A549 (cell line): ENCODE measurements around the gene PDE7B. TPM values are rescaled to one million over a fixed set of nuclear protein-coding genes. Genes with fewer than 3 reads are reported as not detected.

Source experiments
- ATAC-seq, 2 experiments: fragments of 200-7000 bp in 1 of 2; fragments of >200 bp in 1 of 2; cut with Nextera tagmentation in 1 of 2; cut with Tn5 transposase in 1 of 2; 3 replicates each; pipeline versions ENCODE4 v1.8.0 to v1.9.1; 2018 to 2020; ENCODE audit warnings: mild to moderate bottlenecking in 1 of 2, moderate library complexity in 1 of 2
- CTCF ChIA-PET: fragments of 300-600 bp; sonication (Branson Sonifier 250); formaldehyde crosslinking; extraction: SDS; loops from one replicate; lab custom pipeline; 2021; ENCODE audit warnings: antibody characterized with exemption, inconsistent platforms; lab: Yijun Ruan, JAX
- POLR2A ChIA-PET: fragments of 350-600 bp; formaldehyde crosslinking; extraction: SDS; loops from one replicate; lab custom pipeline; 2021; ENCODE audit warnings: antibody characterized with exemption, inconsistent platforms; lab: Yijun Ruan, JAX
- DNase-seq, 2 experiments: peaks; one replicate each; pipeline versions ENCODE4 v3.0.0 to v3.0.0-alpha.2; 2011 to 2016; ENCODE audit warnings: low read depth in 1 of 2, low spot score in 1 of 2
- FAIRE-seq: peaks from 2 replicates; lab custom pipeline; 2011; peaks lifted over from hg19 to GRCh38; lab: Jason Lieb, UNC
- H3K27ac ChIP-seq, 2 experiments: fragments of >200 bp; sonication (Bioruptor Twin); formaldehyde crosslinking; 3 replicates each; pipeline ENCODE4 v1.5.1; 2016 to 2017
- H3K4me1 ChIP-seq: fragments of >200 bp; sonication (Bioruptor Twin); formaldehyde crosslinking; 3 replicates; pipeline ENCODE4 v1.6.1; 2016
- H3K4me2 ChIP-seq: fragments of >200 bp; sonication (Bioruptor Twin); formaldehyde crosslinking; 3 replicates; pipeline ENCODE4 v1.6.1; 2016
- H3K4me3 ChIP-seq: fragments of >200 bp; sonication (Bioruptor Twin); formaldehyde crosslinking; 3 replicates; pipeline ENCODE4 v1.5.1; 2016
- H3K9me3 ChIP-seq: fragments of >200 bp; sonication (Bioruptor Twin); formaldehyde crosslinking; 3 replicates; pipeline ENCODE4 v1.6.1; 2016
- BCL3 ChIP-seq: fragments of >200 bp; sonication (Bioruptor Twin); formaldehyde crosslinking; IDR thresholded peaks from 3 replicates; pipeline ENCODE4 v1.6.1; 2016
- CHD2 ChIP-seq: fragments of 150-350 bp; IDR thresholded peaks from 2 replicates; pipeline ENCODE4 v1.6.1; 2014; ENCODE audit warnings: low read length; ENCODE audit not compliant: partially characterized antibody
- EHF ChIP-seq: fragments of 250-450 bp; sonication (Bioruptor Pico); IDR thresholded peaks from 2 replicates; pipeline ENCODE4 v1.5.0; 2020; ENCODE audit warnings: mild to moderate bottlenecking
- EHMT2 ChIP-seq: fragments of 200-600 bp; sonication (generic); IDR thresholded peaks from 2 replicates; pipeline ENCODE4 v1.6.1; 2016; ENCODE audit warnings: antibody characterized with exemption, low read depth, mild to moderate bottlenecking, moderate library complexity
- GATA3 ChIP-seq: IDR thresholded peaks from 2 replicates; pipeline ENCODE4 v1.6.1; 2012; ENCODE audit warnings: borderline replicate concordance
- HEYL ChIP-seq: fragments of 250-450 bp; sonication (Bioruptor Pico); IDR thresholded peaks from 2 replicates; pipeline ENCODE4 v1.8.0; 2021; ENCODE audit warnings: mild to moderate bottlenecking, moderate library complexity
- HOXA7 ChIP-seq: fragments of 250-450 bp; sonication (Bioruptor Pico); IDR thresholded peaks from 2 replicates; pipeline ENCODE4 v1.5.0; 2020; ENCODE audit warnings: mild to moderate bottlenecking, moderate library complexity
- HOXB5 ChIP-seq: fragments of 250-450 bp; sonication (Bioruptor Pico); IDR thresholded peaks from 2 replicates; pipeline ENCODE4 v1.5.0; 2020; ENCODE audit warnings: mild to moderate bottlenecking, moderate library complexity
- JUN ChIP-seq, 2 experiments: fragments of >200 bp; sonication (Bioruptor Twin); formaldehyde crosslinking; IDR thresholded peaks; 2 replicates in 1 of 2; 3 replicates in 1 of 2; pipeline ENCODE4 v1.6.1; 2016 to 2017
- KDM1A ChIP-seq: fragments of 200-600 bp; sonication (generic); IDR thresholded peaks from 2 replicates; pipeline ENCODE4 v1.6.1; 2016; ENCODE audit warnings: low read depth, mild to moderate bottlenecking
- MAFK ChIP-seq: fragments of 450-650 bp; IDR thresholded peaks from 2 replicates; pipeline ENCODE4 v1.6.1; 2014; ENCODE audit not compliant: partially characterized antibody
- MYC ChIP-seq: IDR thresholded peaks from 2 replicates; pipeline ENCODE4 v1.6.1; 2012; ENCODE audit warnings: mild to moderate bottlenecking, inconsistent platforms, low read length, improper control_type of control experiment, borderline replicate concordance
- POLR2AphosphoS2 ChIP-seq: conservative IDR thresholded peaks from 2 replicates; pipeline ENCODE4 v1.6.1; 2012; ENCODE audit warnings: low read length, improper control_type of control experiment, inconsistent platforms
- REST ChIP-seq: fragments of 200-600 bp; sonication (generic); IDR thresholded peaks from 2 replicates; pipeline ENCODE4 v1.6.1; 2016; ENCODE audit warnings: antibody characterized with exemption, mild to moderate bottlenecking, moderate library complexity
- RFX5 ChIP-seq: fragments of 450-650 bp; IDR thresholded peaks from 2 replicates; pipeline ENCODE4 v1.7.1; 2014; ENCODE audit warnings: antibody characterized with exemption, mild to moderate bottlenecking, moderate library complexity
- RNF2 ChIP-seq: fragments of 200-600 bp; sonication (generic); IDR thresholded peaks from 2 replicates; pipeline ENCODE4 v1.6.1; 2016; ENCODE audit warnings: low read depth, mild to moderate bottlenecking, antibody characterized with exemption, moderate library complexity, borderline replicate concordance
- SMC3 ChIP-seq: fragments of >200 bp; sonication (Bioruptor Twin); formaldehyde crosslinking; IDR thresholded peaks from 3 replicates; pipeline ENCODE4 v1.6.1; 2018; ENCODE audit warnings: inconsistent platforms
- ZFP36 ChIP-seq: fragments of 450-650 bp; IDR thresholded peaks from 2 replicates; pipeline ENCODE4 v1.6.1; 2014; ENCODE audit warnings: borderline replicate concordance; ENCODE audit not compliant: partially characterized antibody
- ZSCAN20 ChIP-seq: fragments of 250-450 bp; sonication (Bioruptor Pico); IDR thresholded peaks from 2 replicates; pipeline ENCODE4 v1.8.0; 2022; ENCODE audit warnings: mild to moderate bottlenecking, moderate library complexity
- WGBS: methylation state at CpG from one replicate; pipeline ENCODE4 v1.1.6; 2017; ENCODE audit errors: missing lambda C conversion rate; 5-methylcytosine and 5-hydroxymethylcytosine counted together
- polyA plus RNA-seq, 4 experiments: library from polyadenylated mRNA; depleted of rRNA in 3 of 4; stranded (reverse); fragments of >200 nt; fragmentation: RNase III in 1 of 4; extraction: RNeasy Plus Mini Kit Qiagen cat#74134 plus additional on column Dnase treatment in 1 of 4; gene quantifications; 2 replicates in 3 of 4; 3 replicates in 1 of 4; pipeline ENCODE4 v1.2.3, GENCODE V29; 2011 to 2017
- TF ChIP-seq, protein P1 (sequence below): fragments of >200 bp; sonication (Bioruptor Twin); formaldehyde crosslinking; IDR thresholded peaks from 3 replicates; pipeline ENCODE4 v1.5.1; 2016
- TF ChIP-seq, protein P2 (sequence below): fragments of 250-450 bp; sonication (Bioruptor Pico); IDR thresholded peaks from 2 replicates; pipeline ENCODE4 v1.5.0; 2021; ENCODE audit warnings: mild to moderate bottlenecking, moderate library complexity, borderline replicate concordance

The PDE7B gene
- polyA plus RNA-seq, 2 of the 4 experiments (the other 2 are of a cell fraction), result 6.6 to 13.8 TPM

GRCh38 chr6:135905604-135906300 lies 54.3 kb downstream of the PDE7B start:
- CTCF ChIA-PET, result interaction anchor here (1.6 kb wide), 1 partner anchor 14 kb away, joined by 3 read pairs; no protein-coding TSS in a partner anchor

DNA sequence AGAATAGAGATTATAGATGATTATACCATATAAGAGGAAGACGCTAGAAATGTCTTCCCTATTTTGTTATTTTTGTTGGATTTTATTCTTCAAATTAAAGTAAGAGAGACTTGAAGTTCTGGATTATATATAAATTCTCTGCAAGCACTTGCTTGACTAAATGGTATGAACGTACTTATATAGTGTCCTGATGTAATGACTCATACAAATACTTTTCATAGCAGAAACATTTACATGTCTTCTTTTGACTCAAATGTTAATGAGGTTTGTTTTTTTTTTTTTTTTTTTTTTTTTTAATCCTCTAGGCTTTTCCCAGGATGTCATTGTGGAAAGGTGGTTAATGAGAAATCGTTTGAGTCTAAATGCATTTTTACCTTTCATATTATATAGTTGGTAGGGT lies 55.0 kb downstream of the PDE7B start:
- H3K4me1 ChIP-seq, result peaks cover 27% of the 10 kb centered on the region
- peak overlapping the region; percentile 30; the same call in 2 of the 3 replicates for H3K4me2 ChIP-seq
- H3K4me3 ChIP-seq, result no peak overlapping the region
- POLR2A ChIA-PET, result no interaction called here
- FAIRE-seq (no peak), DNase-seq (no peak), ATAC-seq (no peak)
- H3K9me3 ChIP-seq, result no peaks in the 10 kb centered on the region
- CTCF ChIA-PET, result interaction anchor here (1.6 kb wide), 1 partner anchor 15 kb away, joined by 3 read pairs; no protein-coding TSS in a partner anchor
- H3K27ac ChIP-seq, result peak overlapping the region in 1 of 2 experiments; percentile 73; a peak in 1 of 6 replicates
- WGBS, result 60% methylated on average over 3 of the region's 3 CpGs
- TF ChIP-seq MAFK, result no peak
- TF ChIP-seq BCL3, result no peak
- no peak for TF ChIP-seq RNF2
- no peak for TF ChIP-seq POLR2AphosphoS2
- TF ChIP-seq GATA3, result no peak
- TF ChIP-seq CHD2, result no peak
- TF ChIP-seq, protein P1, sequence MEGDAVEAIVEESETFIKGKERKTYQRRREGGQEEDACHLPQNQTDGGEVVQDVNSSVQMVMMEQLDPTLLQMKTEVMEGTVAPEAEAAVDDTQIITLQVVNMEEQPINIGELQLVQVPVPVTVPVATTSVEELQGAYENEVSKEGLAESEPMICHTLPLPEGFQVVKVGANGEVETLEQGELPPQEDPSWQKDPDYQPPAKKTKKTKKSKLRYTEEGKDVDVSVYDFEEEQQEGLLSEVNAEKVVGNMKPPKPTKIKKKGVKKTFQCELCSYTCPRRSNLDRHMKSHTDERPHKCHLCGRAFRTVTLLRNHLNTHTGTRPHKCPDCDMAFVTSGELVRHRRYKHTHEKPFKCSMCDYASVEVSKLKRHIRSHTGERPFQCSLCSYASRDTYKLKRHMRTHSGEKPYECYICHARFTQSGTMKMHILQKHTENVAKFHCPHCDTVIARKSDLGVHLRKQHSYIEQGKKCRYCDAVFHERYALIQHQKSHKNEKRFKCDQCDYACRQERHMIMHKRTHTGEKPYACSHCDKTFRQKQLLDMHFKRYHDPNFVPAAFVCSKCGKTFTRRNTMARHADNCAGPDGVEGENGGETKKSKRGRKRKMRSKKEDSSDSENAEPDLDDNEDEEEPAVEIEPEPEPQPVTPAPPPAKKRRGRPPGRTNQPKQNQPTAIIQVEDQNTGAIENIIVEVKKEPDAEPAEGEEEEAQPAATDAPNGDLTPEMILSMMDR, result no peak
- no peak for TF ChIP-seq HOXB5 (CRISPR knock-in tag)
- no peak for TF ChIP-seq REST
- TF ChIP-seq RFX5, result no peak

More at GRCh38 chr6:135905604-135906300, 54.3 kb downstream of the PDE7B start:
- Histone ChIP-seq H3K4me1 (peaks cover 27% of the 10 kb centered on the region), H3K27ac (no peak overlapping the region), H3K4me3 (no peak overlapping the region), H3K9me3 (no peaks in the 10 kb centered on the region), H3K4me2 (no peak overlapping the region)
- WGBS, result 91% methylated on average over 18 of the region's 18 CpGs
- ATAC-seq (no peak), FAIRE-seq (no peak), DNase-seq (no peak)
- TF ChIP-seq MAFK (no peak), HOXA7 (no peak), HEYL (CRISPR knock-in tag) (no peak), KDM1A (no peak), REST (no peak), RNF2 (no peak), ZFP36 (no peak), SMC3 (no peak), ZSCAN20 (CRISPR knock-in tag) (no peak), RFX5 (no peak), MYC (no peak), JUN (IDR thresholded peaks at IDR 0.05) (no peak), EHMT2 (no peak), EHF (CRISPR knock-in tag) (no peak)
- TF ChIP-seq, protein P2, sequence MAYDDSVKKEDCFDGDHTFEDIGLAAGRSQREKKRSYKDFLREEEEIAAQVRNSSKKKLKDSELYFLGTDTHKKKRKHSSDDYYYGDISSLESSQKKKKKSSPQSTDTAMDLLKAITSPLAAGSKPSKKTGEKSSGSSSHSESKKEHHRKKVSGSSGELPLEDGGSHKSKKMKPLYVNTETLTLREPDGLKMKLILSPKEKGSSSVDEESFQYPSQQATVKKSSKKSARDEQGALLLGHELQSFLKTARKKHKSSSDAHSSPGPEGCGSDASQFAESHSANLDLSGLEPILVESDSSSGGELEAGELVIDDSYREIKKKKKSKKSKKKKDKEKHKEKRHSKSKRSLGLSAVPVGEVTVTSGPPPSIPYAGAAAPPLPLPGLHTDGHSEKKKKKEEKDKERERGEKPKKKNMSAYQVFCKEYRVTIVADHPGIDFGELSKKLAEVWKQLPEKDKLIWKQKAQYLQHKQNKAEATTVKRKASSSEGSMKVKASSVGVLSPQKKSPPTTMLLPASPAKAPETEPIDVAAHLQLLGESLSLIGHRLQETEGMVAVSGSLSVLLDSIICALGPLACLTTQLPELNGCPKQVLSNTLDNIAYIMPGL (CRISPR knock-in tag), result no peak
- POLR2A ChIA-PET, result no interaction called here
